Lower leg skin (tissue), 4 donors: ENCODE results near the gene PRRG4. TPM values are rescaled to one million over a fixed set of nuclear protein-coding genes. Genes with fewer than 3 reads are reported as not detected.
"Not testable (repeated sequence)": the region's sequence is repeated elsewhere in the genome, so short reads cannot be mapped to it uniquely, and the experiment has no call there.

Experiments
- DNase-seq, 2 donors: peaks; one replicate each; pipeline ENCODE4 v3.0.0-alpha.2; 2019; ENCODE audit warnings: low spot score in 2 of 2
- H3K4me3 ChIP-seq: fragments of 200-600 bp; sonication (generic); 2 replicates; pipeline ENCODE4 v1.5.1; 2017; ENCODE audit warnings: mild to moderate bottlenecking, low read depth; ENCODE audit not compliant: poor library complexity, severe bottlenecking
- CTCF ChIP-seq, 3 donors: fragments of 450-650 bp; IDR thresholded peaks; one replicate each; pipeline ENCODE4 v1.5.1; 2016; ENCODE audit warnings: antibody characterized with exemption in 3 of 3, mild to moderate bottlenecking in 3 of 3, moderate library complexity in 2 of 3
- POLR2A ChIP-seq, 2 donors: fragments of 450-650 bp; IDR thresholded peaks; one replicate each; pipeline ENCODE4 v1.6.1; 2016 to 2017; ENCODE audit warnings: antibody characterized with exemption in 2 of 2, mild to moderate bottlenecking in 1 of 2, moderate library complexity in 1 of 2
- WGBS, 2 donors: methylation state at CpG; one replicate each; pipeline ENCODE4 v1.1.5; 2018; 5-methylcytosine and 5-hydroxymethylcytosine counted together
- intact Hi-C: fragments of 100-400 bp; cut with DNase I; formaldehyde crosslinking; loops from one replicate; pipeline ENCODE4 v1.15.0; 2023; ENCODE audit warnings: low total_unique reads
- total RNA-seq, 4 donors: library from RNA; depleted of rRNA; stranded (reverse); fragments of >200 nt; gene quantifications; one replicate each; pipeline ENCODE4 v1.1.0, GENCODE V29; 2016

The PRRG4 gene
- total RNA-seq, 4 donors from 2014 or later, result 25.2 to 34.4 (median 31.6) TPM

- 88 to 97% methylated on average over 1 of the region's 1 CpG for WGBS, 2 donors
- TF ChIP-seq POLR2A (IDR thresholded peaks at IDR 0.05) (no peak), CTCF (IDR thresholded peaks at IDR 0.05) (no peak)
- intact Hi-C loops, result no loop called here
- H3K4me3 ChIP-seq, result no peak overlapping the region
- no peak for DNase-seq
Measured at GRCh38 chr11:32858731-32859130, 29.0 kb downstream of the PRRG4 start.

DNA sequence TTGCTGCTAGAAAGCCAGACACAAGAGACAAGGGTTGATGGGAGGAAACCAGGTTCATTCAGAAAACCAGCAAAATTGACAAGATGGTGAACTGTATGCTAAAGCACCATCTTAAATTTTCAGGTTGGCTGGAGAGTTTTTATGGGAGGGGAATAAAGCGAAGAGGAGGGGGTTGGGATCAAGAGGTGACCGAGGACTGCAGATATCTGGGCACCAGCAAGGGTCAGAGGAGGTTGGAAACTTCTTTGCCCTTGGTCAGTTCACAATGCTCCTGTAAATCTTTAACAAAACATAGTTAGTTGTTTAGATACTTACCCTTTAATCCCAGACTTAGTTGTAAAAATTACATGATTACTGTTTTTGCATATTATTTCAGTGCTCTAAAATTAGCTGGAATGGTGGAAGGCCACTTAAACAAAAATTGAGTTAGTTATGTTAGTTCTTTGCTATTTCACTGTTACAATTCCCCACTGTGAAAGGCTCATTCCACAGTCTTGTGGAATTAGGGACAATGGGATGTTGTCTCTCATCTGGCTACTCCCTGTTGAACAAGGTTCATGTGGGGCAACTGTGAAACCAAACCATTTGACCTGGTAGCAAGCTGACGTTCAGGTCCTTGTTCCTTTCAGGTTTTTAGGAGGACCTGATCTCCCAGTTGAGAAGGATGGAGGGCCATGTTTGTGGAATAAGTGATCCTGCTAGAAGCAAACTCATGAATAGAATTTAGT lies 32.3 kb downstream of the PRRG4 start:
- H3K4me3 ChIP-seq, result no peak overlapping the region
- no peak for TF ChIP-seq POLR2A (IDR thresholded peaks at IDR 0.05)
- no peak for TF ChIP-seq CTCF (IDR thresholded peaks at IDR 0.05)
- 82 to 85% methylated on average over 3 of the region's 3 CpGs for WGBS, 2 donors
- DNase-seq, result no peak
- intact Hi-C loops, result no loop called here

GRCh38 chr11:32864555-32864954 lies 34.8 kb downstream of the PRRG4 start:
- intact Hi-C loops, result no loop called here
- no peak for DNase-seq
- no peak overlapping the region for H3K4me3 ChIP-seq
- no peak for TF ChIP-seq CTCF (IDR thresholded peaks at IDR 0.05)
- TF ChIP-seq POLR2A (IDR thresholded peaks at IDR 0.05), result no peak

- WGBS, 2 donors, result 67 to 68% methylated on average over 4 of the region's 4 CpGs
- DNase-seq, intact Hi-C loops, H3K4me3 ChIP-seq: not testable (repeated sequence)
Measured at GRCh38 chr11:32868752-32869151, 39.0 kb downstream of the PRRG4 start.

GRCh38 chr11:32870676-32871075 lies 40.9 kb downstream of the PRRG4 start:
- intact Hi-C loops, result no loop called here
- H3K4me3 ChIP-seq, result no peak overlapping the region
- 53 to 57% methylated on average over 2 of the region's 2 CpGs for WGBS, 2 donors
- TF ChIP-seq CTCF (IDR thresholded peaks at IDR 0.05) (no peak), POLR2A (IDR thresholded peaks at IDR 0.05) (no peak)
- no peak for DNase-seq

DNA sequence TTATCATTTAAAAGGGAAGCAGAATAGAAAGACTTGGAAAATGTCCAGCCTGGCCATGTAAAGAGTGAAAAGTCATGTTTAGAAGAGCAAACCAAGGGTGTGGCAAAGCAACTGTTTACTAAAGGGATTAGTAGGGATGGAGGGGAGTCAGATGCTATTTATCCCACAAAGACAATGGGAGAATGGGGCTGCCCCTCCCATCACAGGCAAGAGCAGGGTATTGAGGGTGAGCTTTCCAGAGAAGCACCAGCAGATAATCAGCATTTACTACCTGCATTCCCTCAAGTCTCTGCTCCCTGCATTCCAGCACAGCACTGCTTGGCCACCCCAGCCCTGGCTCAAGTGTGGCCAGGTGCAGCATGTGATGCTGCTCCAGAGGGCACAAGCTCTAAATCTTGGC lies 44.4 kb downstream of the PRRG4 start:
- no peak for DNase-seq
- TF ChIP-seq CTCF (IDR thresholded peaks at IDR 0.05) (no peak), POLR2A (IDR thresholded peaks at IDR 0.05) (no peak)
- intact Hi-C loops, result no loop called here

More for the DNA sequence above, 44.4 kb downstream of the PRRG4 start:
- no peak overlapping the region for H3K4me3 ChIP-seq
